ENCODE results near the gene TPST1.

TPST1 gene

GRCh38 chr7:66237906-66238772 is 33.0 kb downstream of the TPST1 start:
- no peak for DNase-seq (ENCODE audit: low read depth, low spot score)
- Histone ChIP-seq H3K9me3 (ENCODE audit: low read depth, low read length) (no peaks in the 10 kb centered on the region), H3K4me3 (no peak overlapping the region), H3K9ac (ENCODE audit: insufficient read length) (no peak overlapping the region), H3K27ac (no peak overlapping the region), H3K36me3 (ENCODE audit: insufficient read depth, low read length) (no peaks in the 10 kb centered on the region)
- TF ChIP-seq EZH2 (IDR thresholded peaks at IDR 0.05) = no peak
- no peak for TF ChIP-seq POLR2AphosphoS5 (IDR thresholded peaks at IDR 0.05; ENCODE audit: borderline replicate concordance, low read depth, low read length)
- no peak for TF ChIP-seq FOXP2 (optimal IDR thresholded peaks at IDR 0.05; ENCODE audit: control extremely low read depth, extremely low read length, insufficient read depth)

- no peak overlapping the region for H3K4me3 ChIP-seq
- no peak overlapping the region for H3K9ac ChIP-seq (ENCODE audit: insufficient read length)
- DNase-seq (ENCODE audit: low read depth, low spot score) = no peak
- no peaks in the 10 kb centered on the region for H3K36me3 ChIP-seq (ENCODE audit: insufficient read depth, low read length)
- no peak for TF ChIP-seq FOXP2 (optimal IDR thresholded peaks at IDR 0.05; ENCODE audit: control extremely low read depth, extremely low read length, insufficient read depth)
- no peak for TF ChIP-seq POLR2AphosphoS5 (IDR thresholded peaks at IDR 0.05; ENCODE audit: borderline replicate concordance, low read depth, low read length)
- TF ChIP-seq EZH2 (IDR thresholded peaks at IDR 0.05) = no peak
- H3K27ac ChIP-seq = no peak overlapping the region
- H3K9me3 ChIP-seq (ENCODE audit: low read depth, low read length) = no peaks in the 10 kb centered on the region
Observed at GRCh38 chr7:66238773-66239466, 33.8 kb downstream of the TPST1 start.

- TF ChIP-seq FOXP2 (optimal IDR thresholded peaks at IDR 0.05; ENCODE audit: control extremely low read depth, extremely low read length, insufficient read depth) (no peak), POLR2AphosphoS5 (IDR thresholded peaks at IDR 0.05; ENCODE audit: borderline replicate concordance, low read depth, low read length) (no peak)
- no peak overlapping the region for H3K4me3 ChIP-seq
- no peaks in the 10 kb centered on the region for H3K36me3 ChIP-seq (ENCODE audit: insufficient read depth, low read length)
- no peaks in the 10 kb centered on the region for H3K9me3 ChIP-seq (ENCODE audit: low read depth, low read length)
- no peak for DNase-seq (ENCODE audit: low read depth, low spot score)
- no peak overlapping the region for H3K27ac ChIP-seq
- H3K9ac ChIP-seq (ENCODE audit: insufficient read length) = no peak overlapping the region
Observed at GRCh38 chr7:66239467-66239856, 34.3 kb downstream of the TPST1 start.

GRCh38 chr7:66245008-66245407 is 39.9 kb downstream of the TPST1 start:
- TF ChIP-seq EZH2 (IDR thresholded peaks at IDR 0.05) (no peak), POLR2AphosphoS5 (IDR thresholded peaks at IDR 0.05; ENCODE audit: borderline replicate concordance, low read depth, low read length) (no peak), FOXP2 (optimal IDR thresholded peaks at IDR 0.05; ENCODE audit: control extremely low read depth, extremely low read length, insufficient read depth) (no peak)
- no peak for DNase-seq (ENCODE audit: low read depth, low spot score)
- Histone ChIP-seq H3K4me3 (no peak overlapping the region), H3K9ac (ENCODE audit: insufficient read length) (no peak overlapping the region), H3K9me3 (ENCODE audit: low read depth, low read length) (no peaks in the 10 kb centered on the region), H3K27ac (no peak overlapping the region), H3K36me3 (ENCODE audit: insufficient read depth, low read length) (no peaks in the 10 kb centered on the region)

GRCh38 chr7:66246554-66247171 is 41.5 kb downstream of the TPST1 start:
- H3K9ac ChIP-seq (ENCODE audit: insufficient read length) = no peak overlapping the region
- no peak for DNase-seq (ENCODE audit: low read depth, low spot score)
- no peaks in the 10 kb centered on the region for H3K36me3 ChIP-seq (ENCODE audit: insufficient read depth, low read length)
- no peaks in the 10 kb centered on the region for H3K9me3 ChIP-seq (ENCODE audit: low read depth, low read length)
- TF ChIP-seq POLR2AphosphoS5 (IDR thresholded peaks at IDR 0.05; ENCODE audit: borderline replicate concordance, low read depth, low read length) = no peak
- no peak for TF ChIP-seq FOXP2 (optimal IDR thresholded peaks at IDR 0.05; ENCODE audit: control extremely low read depth, extremely low read length, insufficient read depth)
- TF ChIP-seq EZH2 (IDR thresholded peaks at IDR 0.05) = no peak
- H3K4me3 ChIP-seq = no peak overlapping the region
- no peak overlapping the region for H3K27ac ChIP-seq

GRCh38 chr7:66247380-66248078 is 42.4 kb downstream of the TPST1 start:
- DNase-seq (ENCODE audit: low read depth, low spot score) = no peak
- Histone ChIP-seq H3K27ac (no peak overlapping the region), H3K9me3 (ENCODE audit: low read depth, low read length) (no peaks in the 10 kb centered on the region), H3K36me3 (ENCODE audit: insufficient read depth, low read length) (no peaks in the 10 kb centered on the region), H3K9ac (ENCODE audit: insufficient read length) (no peak overlapping the region), H3K4me3 (no peak overlapping the region)
- TF ChIP-seq FOXP2 (optimal IDR thresholded peaks at IDR 0.05; ENCODE audit: control extremely low read depth, extremely low read length, insufficient read depth) = no peak
- TF ChIP-seq EZH2 (IDR thresholded peaks at IDR 0.05) = no peak
- no peak for TF ChIP-seq POLR2AphosphoS5 (IDR thresholded peaks at IDR 0.05; ENCODE audit: borderline replicate concordance, low read depth, low read length)

- DNase-seq (ENCODE audit: low read depth, low spot score) = no peak
- no peak overlapping the region for H3K27ac ChIP-seq
Observed at GRCh38 chr7:66250711-66251110, 45.6 kb downstream of the TPST1 start.

More at GRCh38 chr7:66250711-66251110, 45.6 kb downstream of the TPST1 start:
- Histone ChIP-seq H3K9ac (ENCODE audit: insufficient read length) (no peak overlapping the region), H3K4me3 (no peak overlapping the region), H3K36me3 (ENCODE audit: insufficient read depth, low read length) (no peaks in the 10 kb centered on the region), H3K9me3 (ENCODE audit: low read depth, low read length) (no peaks in the 10 kb centered on the region)
- TF ChIP-seq FOXP2 (optimal IDR thresholded peaks at IDR 0.05; ENCODE audit: control extremely low read depth, extremely low read length, insufficient read depth) (no peak), POLR2AphosphoS5 (IDR thresholded peaks at IDR 0.05; ENCODE audit: borderline replicate concordance, low read depth, low read length) (no peak), EZH2 (IDR thresholded peaks at IDR 0.05) (no peak)

All from SK-N-MC (cell line).